Measurements from ENCODE around the gene EFCAB11.

DNA sequence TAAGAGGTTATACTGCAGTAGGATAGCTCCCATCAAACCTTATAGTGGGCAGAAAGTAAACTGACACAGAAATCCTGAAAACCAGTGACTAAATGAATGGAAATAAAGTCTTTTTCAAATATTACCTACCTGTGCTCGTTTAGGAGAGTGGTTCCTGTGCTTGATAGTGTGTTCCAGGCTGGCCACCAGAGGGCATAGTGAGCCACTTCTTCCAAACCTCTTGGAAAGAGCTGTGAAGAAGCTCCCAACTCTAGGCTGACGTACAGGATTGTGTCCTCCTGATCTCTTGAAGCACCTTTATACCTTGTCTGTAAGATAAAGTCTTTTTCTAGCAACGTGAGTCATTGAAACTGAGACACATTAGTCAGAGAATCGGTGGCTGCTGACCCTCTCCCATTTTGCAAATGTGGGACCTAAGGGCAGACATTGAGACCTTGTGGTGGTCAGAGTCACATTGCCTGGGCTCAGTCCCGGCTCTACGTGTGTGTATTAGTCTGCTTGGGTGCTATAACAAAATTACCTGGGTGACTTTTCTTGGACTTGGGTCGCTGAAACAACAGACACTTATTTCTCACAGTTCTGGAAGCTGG, 18.8 kb upstream of the EFCAB11 start:
- TF ChIP-seq, protein P1, sequence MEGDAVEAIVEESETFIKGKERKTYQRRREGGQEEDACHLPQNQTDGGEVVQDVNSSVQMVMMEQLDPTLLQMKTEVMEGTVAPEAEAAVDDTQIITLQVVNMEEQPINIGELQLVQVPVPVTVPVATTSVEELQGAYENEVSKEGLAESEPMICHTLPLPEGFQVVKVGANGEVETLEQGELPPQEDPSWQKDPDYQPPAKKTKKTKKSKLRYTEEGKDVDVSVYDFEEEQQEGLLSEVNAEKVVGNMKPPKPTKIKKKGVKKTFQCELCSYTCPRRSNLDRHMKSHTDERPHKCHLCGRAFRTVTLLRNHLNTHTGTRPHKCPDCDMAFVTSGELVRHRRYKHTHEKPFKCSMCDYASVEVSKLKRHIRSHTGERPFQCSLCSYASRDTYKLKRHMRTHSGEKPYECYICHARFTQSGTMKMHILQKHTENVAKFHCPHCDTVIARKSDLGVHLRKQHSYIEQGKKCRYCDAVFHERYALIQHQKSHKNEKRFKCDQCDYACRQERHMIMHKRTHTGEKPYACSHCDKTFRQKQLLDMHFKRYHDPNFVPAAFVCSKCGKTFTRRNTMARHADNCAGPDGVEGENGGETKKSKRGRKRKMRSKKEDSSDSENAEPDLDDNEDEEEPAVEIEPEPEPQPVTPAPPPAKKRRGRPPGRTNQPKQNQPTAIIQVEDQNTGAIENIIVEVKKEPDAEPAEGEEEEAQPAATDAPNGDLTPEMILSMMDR (IDR thresholded peaks at IDR 0.05) = peak; percentile 18 to 82 (median 62)
- no peak for TF ChIP-seq EP300 (IDR thresholded peaks at IDR 0.05)
- no peak for TF ChIP-seq POLR2A (IDR thresholded peaks at IDR 0.05)
- TF ChIP-seq POLR2AphosphoS5 (IDR thresholded peaks at IDR 0.05) = no peak
